Gastrocnemius medialis (tissue), 4 donors: ENCODE data around the gene MAPK8.

Experiments used
- POLR2A ChIP-seq, 2 donors: fragments of 450-650 bp; IDR thresholded peaks; one replicate each; pipeline ENCODE4 v1.6.1; 2017; ENCODE audit warnings: antibody characterized with exemption in 2 of 2, mild to moderate bottlenecking in 2 of 2, moderate library complexity in 2 of 2
- TF ChIP-seq, protein P1 (sequence below), 5 experiments: fragments of 450-650 bp in 3 of 5; fragments of 200-600 bp in 2 of 5; sonication (generic) in 2 of 5; IDR thresholded peaks in 4 of 5; conservative IDR thresholded peaks in 1 of 5; 1 replicate in 4 of 5; 2 replicates in 1 of 5; pipeline ENCODE4 v1.5.1; 2016 to 2019; ENCODE audit warnings: antibody characterized with exemption in 5 of 5, mild to moderate bottlenecking in 3 of 5, moderate library complexity in 3 of 5

DNA sequence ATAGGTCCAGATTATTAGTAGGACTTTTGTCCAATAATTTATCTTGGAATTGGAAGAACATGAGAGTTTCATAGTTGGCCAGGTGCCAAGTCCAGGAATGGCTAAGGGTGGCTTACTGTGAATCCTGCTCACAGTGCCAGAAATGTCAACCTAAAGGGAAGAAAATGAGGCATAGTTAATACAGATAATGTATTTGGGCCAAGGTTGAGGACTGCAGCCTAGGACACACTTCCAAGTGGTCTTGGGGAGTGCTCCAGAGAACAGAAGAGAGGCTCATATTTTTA, 78.2 kb downstream of the MAPK8 start:
- TF ChIP-seq, protein P1, sequence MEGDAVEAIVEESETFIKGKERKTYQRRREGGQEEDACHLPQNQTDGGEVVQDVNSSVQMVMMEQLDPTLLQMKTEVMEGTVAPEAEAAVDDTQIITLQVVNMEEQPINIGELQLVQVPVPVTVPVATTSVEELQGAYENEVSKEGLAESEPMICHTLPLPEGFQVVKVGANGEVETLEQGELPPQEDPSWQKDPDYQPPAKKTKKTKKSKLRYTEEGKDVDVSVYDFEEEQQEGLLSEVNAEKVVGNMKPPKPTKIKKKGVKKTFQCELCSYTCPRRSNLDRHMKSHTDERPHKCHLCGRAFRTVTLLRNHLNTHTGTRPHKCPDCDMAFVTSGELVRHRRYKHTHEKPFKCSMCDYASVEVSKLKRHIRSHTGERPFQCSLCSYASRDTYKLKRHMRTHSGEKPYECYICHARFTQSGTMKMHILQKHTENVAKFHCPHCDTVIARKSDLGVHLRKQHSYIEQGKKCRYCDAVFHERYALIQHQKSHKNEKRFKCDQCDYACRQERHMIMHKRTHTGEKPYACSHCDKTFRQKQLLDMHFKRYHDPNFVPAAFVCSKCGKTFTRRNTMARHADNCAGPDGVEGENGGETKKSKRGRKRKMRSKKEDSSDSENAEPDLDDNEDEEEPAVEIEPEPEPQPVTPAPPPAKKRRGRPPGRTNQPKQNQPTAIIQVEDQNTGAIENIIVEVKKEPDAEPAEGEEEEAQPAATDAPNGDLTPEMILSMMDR (IDR thresholded peaks at IDR 0.05 in 4 of 5, conservative IDR thresholded peaks at IDR 0.05 in 1 of 5), result no peak
- no peak for TF ChIP-seq POLR2A (IDR thresholded peaks at IDR 0.05)
